Gastroesophageal sphincter (tissue), 3 donors: Measurements from ENCODE around the gene AIMP1.

ENCODE experiments used
- EP300 ChIP-seq: sonication (generic); formaldehyde crosslinking; IDR thresholded peaks from one replicate; pipeline ENCODE4 v1.6.1; 2017; ENCODE audit warnings: antibody characterized with exemption, mild to moderate bottlenecking
- POLR2A ChIP-seq, 2 donors: fragments of 450-650 bp; IDR thresholded peaks; one replicate each; pipeline ENCODE4 v1.6.1; 2017; ENCODE audit warnings: antibody characterized with exemption in 2 of 2, mild to moderate bottlenecking in 2 of 2, moderate library complexity in 1 of 2
- POLR2AphosphoS5 ChIP-seq: sonication (generic); formaldehyde crosslinking; IDR thresholded peaks from one replicate; pipeline ENCODE4 v1.6.1; 2017; ENCODE audit warnings: antibody characterized with exemption
- TF ChIP-seq, protein P1 (sequence below), 4 experiments: fragments of 200-600 bp in 2 of 4; fragments of 450-650 bp in 2 of 4; sonication (generic) in 1 of 4; IDR thresholded peaks; one replicate each; pipeline ENCODE4 v1.5.1; 2017 to 2019; ENCODE audit warnings: antibody characterized with exemption in 4 of 4, mild to moderate bottlenecking in 2 of 4, moderate library complexity in 2 of 4

DNA sequence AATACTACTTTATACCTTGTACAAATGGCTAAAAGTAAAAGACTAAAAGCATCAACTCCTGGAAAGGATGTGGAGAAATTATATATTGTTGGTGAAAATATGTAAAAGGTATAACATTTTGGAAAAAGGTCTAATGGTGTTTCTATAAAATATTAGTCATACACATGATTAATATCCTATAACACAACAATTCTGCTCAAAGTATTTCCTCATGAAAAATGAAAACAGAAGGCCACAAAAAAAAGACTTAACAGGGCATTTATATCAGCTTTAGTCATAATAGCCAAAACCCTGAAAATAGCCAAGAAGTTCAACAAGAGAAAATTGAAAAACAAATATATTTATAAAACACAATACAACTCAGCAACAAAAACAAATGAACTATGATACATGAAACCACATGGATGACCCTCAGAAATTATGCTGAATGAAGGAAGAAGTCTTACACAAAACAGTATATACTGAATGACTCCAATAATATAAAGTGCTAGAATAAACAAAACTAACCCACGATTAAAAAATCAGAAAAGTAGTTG lies 39.1 kb upstream of the AIMP1 start:
- TF ChIP-seq, protein P1, sequence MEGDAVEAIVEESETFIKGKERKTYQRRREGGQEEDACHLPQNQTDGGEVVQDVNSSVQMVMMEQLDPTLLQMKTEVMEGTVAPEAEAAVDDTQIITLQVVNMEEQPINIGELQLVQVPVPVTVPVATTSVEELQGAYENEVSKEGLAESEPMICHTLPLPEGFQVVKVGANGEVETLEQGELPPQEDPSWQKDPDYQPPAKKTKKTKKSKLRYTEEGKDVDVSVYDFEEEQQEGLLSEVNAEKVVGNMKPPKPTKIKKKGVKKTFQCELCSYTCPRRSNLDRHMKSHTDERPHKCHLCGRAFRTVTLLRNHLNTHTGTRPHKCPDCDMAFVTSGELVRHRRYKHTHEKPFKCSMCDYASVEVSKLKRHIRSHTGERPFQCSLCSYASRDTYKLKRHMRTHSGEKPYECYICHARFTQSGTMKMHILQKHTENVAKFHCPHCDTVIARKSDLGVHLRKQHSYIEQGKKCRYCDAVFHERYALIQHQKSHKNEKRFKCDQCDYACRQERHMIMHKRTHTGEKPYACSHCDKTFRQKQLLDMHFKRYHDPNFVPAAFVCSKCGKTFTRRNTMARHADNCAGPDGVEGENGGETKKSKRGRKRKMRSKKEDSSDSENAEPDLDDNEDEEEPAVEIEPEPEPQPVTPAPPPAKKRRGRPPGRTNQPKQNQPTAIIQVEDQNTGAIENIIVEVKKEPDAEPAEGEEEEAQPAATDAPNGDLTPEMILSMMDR (IDR thresholded peaks at IDR 0.05): no peak
- TF ChIP-seq POLR2AphosphoS5: no peak
- no peak for TF ChIP-seq POLR2A (IDR thresholded peaks at IDR 0.05)
- no peak for TF ChIP-seq EP300
